ENCODE measurements around the gene NRG3.

- TF ChIP-seq, protein P1, sequence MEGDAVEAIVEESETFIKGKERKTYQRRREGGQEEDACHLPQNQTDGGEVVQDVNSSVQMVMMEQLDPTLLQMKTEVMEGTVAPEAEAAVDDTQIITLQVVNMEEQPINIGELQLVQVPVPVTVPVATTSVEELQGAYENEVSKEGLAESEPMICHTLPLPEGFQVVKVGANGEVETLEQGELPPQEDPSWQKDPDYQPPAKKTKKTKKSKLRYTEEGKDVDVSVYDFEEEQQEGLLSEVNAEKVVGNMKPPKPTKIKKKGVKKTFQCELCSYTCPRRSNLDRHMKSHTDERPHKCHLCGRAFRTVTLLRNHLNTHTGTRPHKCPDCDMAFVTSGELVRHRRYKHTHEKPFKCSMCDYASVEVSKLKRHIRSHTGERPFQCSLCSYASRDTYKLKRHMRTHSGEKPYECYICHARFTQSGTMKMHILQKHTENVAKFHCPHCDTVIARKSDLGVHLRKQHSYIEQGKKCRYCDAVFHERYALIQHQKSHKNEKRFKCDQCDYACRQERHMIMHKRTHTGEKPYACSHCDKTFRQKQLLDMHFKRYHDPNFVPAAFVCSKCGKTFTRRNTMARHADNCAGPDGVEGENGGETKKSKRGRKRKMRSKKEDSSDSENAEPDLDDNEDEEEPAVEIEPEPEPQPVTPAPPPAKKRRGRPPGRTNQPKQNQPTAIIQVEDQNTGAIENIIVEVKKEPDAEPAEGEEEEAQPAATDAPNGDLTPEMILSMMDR (conservative IDR thresholded peaks at IDR 0.05; ENCODE audit: low read depth, low read length): no peak
- TF ChIP-seq RCOR1 (IDR thresholded peaks at IDR 0.05; ENCODE audit: insufficient replicate concordance, low read length) (no peak), POLR2A (IDR thresholded peaks at IDR 0.05; ENCODE audit: low read depth, low read length) (no peak)
- TF ChIP-seq, protein P2, sequence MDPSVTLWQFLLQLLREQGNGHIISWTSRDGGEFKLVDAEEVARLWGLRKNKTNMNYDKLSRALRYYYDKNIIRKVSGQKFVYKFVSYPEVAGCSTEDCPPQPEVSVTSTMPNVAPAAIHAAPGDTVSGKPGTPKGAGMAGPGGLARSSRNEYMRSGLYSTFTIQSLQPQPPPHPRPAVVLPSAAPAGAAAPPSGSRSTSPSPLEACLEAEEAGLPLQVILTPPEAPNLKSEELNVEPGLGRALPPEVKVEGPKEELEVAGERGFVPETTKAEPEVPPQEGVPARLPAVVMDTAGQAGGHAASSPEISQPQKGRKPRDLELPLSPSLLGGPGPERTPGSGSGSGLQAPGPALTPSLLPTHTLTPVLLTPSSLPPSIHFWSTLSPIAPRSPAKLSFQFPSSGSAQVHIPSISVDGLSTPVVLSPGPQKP (IDR thresholded peaks at IDR 0.05; ENCODE audit: borderline replicate concordance, low read depth, low read length): no peak
These were observed 287.7 kb downstream of the NRG3 start for GRCh38 chr10:82162549-82163195.

All from IMR-90 (cell line).